Mucosa of stomach (tissue), 1 donor: ENCODE data around the gene PKDREJ.
"Not testable (repeated sequence)": the region's sequence is repeated elsewhere in the genome, so short reads cannot be mapped to it uniquely, and the experiment has no call there.

Experiments
- H3K27me3 ChIP-seq: one replicate; pipeline ENCODE4 v1.7.0; 2013; ENCODE audit warnings: mild to moderate bottlenecking, low read length; ENCODE audit not compliant: control insufficient read depth, insufficient read depth
- H3K36me3 ChIP-seq: one replicate; pipeline ENCODE4 v1.7.0; 2013; ENCODE audit warnings: low read length; ENCODE audit not compliant: control insufficient read depth, insufficient read depth
- H3K4me1 ChIP-seq: one replicate; pipeline ENCODE4 v1.7.0; 2013; ENCODE audit warnings: mild to moderate bottlenecking, low read length; ENCODE audit not compliant: control insufficient read depth, insufficient read depth
- H3K4me3 ChIP-seq: one replicate; pipeline ENCODE4 v1.7.0; 2013; ENCODE audit warnings: low read length
- H3K9ac ChIP-seq: one replicate; pipeline ENCODE4 v1.7.0; 2013; ENCODE audit warnings: mild to moderate bottlenecking, low read length, moderate library complexity
- H3K9me3 ChIP-seq: one replicate; pipeline ENCODE4 v1.7.0; 2013; ENCODE audit warnings: mild to moderate bottlenecking, low read length, moderate library complexity; ENCODE audit not compliant: control insufficient read depth
- donor health status: Pancreatic carcinoma.

The PKDREJ gene

GRCh38 chr22:46263216-46263590 is at the start of gene PKDREJ:
Gene PKDREJ, minus strand, starts transcription at chr22:46263343. Its CDS starts 21 bp downstream, at chr22:46263322.
- Histone ChIP-seq H3K27me3 (no peaks in the 10 kb centered on the region), H3K9me3 (no peaks in the 10 kb centered on the region), H3K36me3 (no peaks in the 10 kb centered on the region), H3K4me1 (peaks cover 10% of the 10 kb centered on the region), H3K4me3 (no peak within 1 kb of the TSS), H3K9ac (peak within 1 kb of the TSS; percentile 24)

- not testable (repeated sequence) for H3K4me3 ChIP-seq, H3K4me1 ChIP-seq, H3K9ac ChIP-seq, H3K36me3 ChIP-seq, H3K9me3 ChIP-seq, H3K27me3 ChIP-seq
Measured at GRCh38 chr22:46312848-46313247, 49.7 kb upstream of the PKDREJ start.

GRCh38 chr22:46312056-46312455 is 48.9 kb upstream of the PKDREJ start:
- Histone ChIP-seq H3K9me3 (no peaks in the 10 kb centered on the region), H3K9ac (no peak overlapping the region), H3K36me3 (no peaks in the 10 kb centered on the region), H3K27me3 (no peaks in the 10 kb centered on the region), H3K4me3 (no peak overlapping the region), H3K4me1 (no peaks in the 10 kb centered on the region)

- H3K9ac ChIP-seq: no peak overlapping the region
- H3K4me3 ChIP-seq: no peak overlapping the region
- no peaks in the 10 kb centered on the region for H3K36me3 ChIP-seq
- no peaks in the 10 kb centered on the region for H3K9me3 ChIP-seq
- H3K4me1 ChIP-seq: no peaks in the 10 kb centered on the region
- H3K27me3 ChIP-seq: no peaks in the 10 kb centered on the region
Measured at GRCh38 chr22:46309526-46310085, 46.5 kb upstream of the PKDREJ start.

GRCh38 chr22:46308283-46308988 is 45.3 kb upstream of the PKDREJ start:
- H3K4me3 ChIP-seq: no peak overlapping the region

GRCh38 chr22:46303347-46303965 is 40.3 kb upstream of the PKDREJ start:
- Histone ChIP-seq H3K4me1 (no peaks in the 10 kb centered on the region), H3K27me3 (no peaks in the 10 kb centered on the region), H3K36me3 (no peaks in the 10 kb centered on the region), H3K9me3 (no peaks in the 10 kb centered on the region), H3K4me3 (no peak overlapping the region), H3K9ac (no peak overlapping the region)

More at GRCh38 chr22:46308283-46308988, 45.3 kb upstream of the PKDREJ start:
- no peaks in the 10 kb centered on the region for H3K36me3 ChIP-seq
- no peaks in the 10 kb centered on the region for H3K4me1 ChIP-seq
- no peak overlapping the region for H3K9ac ChIP-seq
- no peaks in the 10 kb centered on the region for H3K27me3 ChIP-seq
- no peaks in the 10 kb centered on the region for H3K9me3 ChIP-seq

GRCh38 chr22:46300491-46300890 is 37.3 kb upstream of the PKDREJ start:
- Histone ChIP-seq H3K36me3 (no peaks in the 10 kb centered on the region), H3K9ac (no peak overlapping the region)

GRCh38 chr22:46299101-46299500 is 36.0 kb upstream of the PKDREJ start:
- Histone ChIP-seq H3K4me3 (no peak overlapping the region), H3K9me3 (no peaks in the 10 kb centered on the region), H3K36me3 (no peaks in the 10 kb centered on the region), H3K27me3 (no peaks in the 10 kb centered on the region), H3K4me1 (peaks cover 18% of the 10 kb centered on the region), H3K9ac (no peak overlapping the region)

More at GRCh38 chr22:46300491-46300890, 37.3 kb upstream of the PKDREJ start:
- H3K4me3 ChIP-seq: no peak overlapping the region
- H3K4me1 ChIP-seq: peaks cover 17% of the 10 kb centered on the region
- H3K9me3 ChIP-seq: no peaks in the 10 kb centered on the region
- H3K27me3 ChIP-seq: no peaks in the 10 kb centered on the region

- Histone ChIP-seq H3K36me3 (no peaks in the 10 kb centered on the region), H3K4me1 (peaks cover 18% of the 10 kb centered on the region), H3K9ac (peak overlapping the region; percentile 34), H3K9me3 (no peaks in the 10 kb centered on the region), H3K4me3 (peak overlapping the region; percentile 54), H3K27me3 (no peaks in the 10 kb centered on the region)
Measured at GRCh38 chr22:46297151-46297812, 34.1 kb upstream of the PKDREJ start.

- H3K9ac ChIP-seq: peak within 1 kb of the TSS; percentile 76
- peaks cover 18% of the 10 kb centered on the region for H3K4me1 ChIP-seq
- H3K4me3 ChIP-seq: peak within 1 kb of the TSS; percentile 54
- H3K9me3 ChIP-seq: no peaks in the 10 kb centered on the region
- no peaks in the 10 kb centered on the region for H3K36me3 ChIP-seq
- no peaks in the 10 kb centered on the region for H3K27me3 ChIP-seq
Measured at GRCh38 chr22:46296257-46297150, 33.4 kb upstream of the PKDREJ start, which contains the start of gene GTSE1. Gene GTSE1, plus strand, starts transcription at chr22:46296870. Its CDS starts 531 bp downstream, at chr22:46297401.

- Histone ChIP-seq H3K9me3 (no peaks in the 10 kb centered on the region), H3K4me3 (no peak overlapping the region), H3K9ac (peak overlapping the region; percentile 76), H3K36me3 (no peaks in the 10 kb centered on the region), H3K4me1 (peaks cover 18% of the 10 kb centered on the region), H3K27me3 (no peaks in the 10 kb centered on the region)
Measured at GRCh38 chr22:46295277-46295971, 32.3 kb upstream of the PKDREJ start.
